ENCODE results near the gene PRDM2.

PRDM2 gene

DNA sequence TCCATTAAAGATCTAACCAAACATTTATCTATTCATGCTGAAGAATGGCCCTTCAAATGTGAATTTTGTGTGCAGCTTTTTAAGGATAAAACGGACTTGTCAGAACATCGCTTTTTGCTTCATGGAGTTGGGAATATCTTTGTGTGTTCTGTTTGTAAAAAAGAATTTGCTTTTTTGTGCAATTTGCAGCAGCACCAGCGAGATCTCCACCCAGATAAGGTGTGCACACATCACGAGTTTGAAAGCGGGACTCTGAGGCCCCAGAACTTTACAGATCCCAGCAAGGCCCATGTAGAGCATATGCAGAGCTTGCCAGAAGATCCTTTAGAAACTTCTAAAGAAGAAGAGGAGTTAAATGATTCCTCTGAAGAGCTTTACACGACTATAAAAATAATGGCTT is 81.2 kb downstream of the PRDM2 start:
- no peak for TF ChIP-seq TARDBP (IDR thresholded peaks at IDR 0.05)
- no peak for TF ChIP-seq CTBP1 (IDR thresholded peaks at IDR 0.05; ENCODE audit: borderline replicate concordance)
- no peak for TF ChIP-seq FOXK2 (IDR thresholded peaks at IDR 0.05)
- no peak for TF ChIP-seq BHLHE40 (IDR thresholded peaks at IDR 0.05; ENCODE audit: borderline replicate concordance)
- no peak for TF ChIP-seq FOXM1 (IDR thresholded peaks at IDR 0.05; ENCODE audit: borderline replicate concordance)
- TF ChIP-seq FOXA1 (IDR thresholded peaks at IDR 0.05): no peak
- no peak for TF ChIP-seq L3MBTL2 (conservative IDR thresholded peaks at IDR 0.05)
- no peak for TF ChIP-seq ELF4 (IDR thresholded peaks at IDR 0.05)
- TF ChIP-seq ARNT (IDR thresholded peaks at IDR 0.05): no peak
- TF ChIP-seq, protein P1, sequence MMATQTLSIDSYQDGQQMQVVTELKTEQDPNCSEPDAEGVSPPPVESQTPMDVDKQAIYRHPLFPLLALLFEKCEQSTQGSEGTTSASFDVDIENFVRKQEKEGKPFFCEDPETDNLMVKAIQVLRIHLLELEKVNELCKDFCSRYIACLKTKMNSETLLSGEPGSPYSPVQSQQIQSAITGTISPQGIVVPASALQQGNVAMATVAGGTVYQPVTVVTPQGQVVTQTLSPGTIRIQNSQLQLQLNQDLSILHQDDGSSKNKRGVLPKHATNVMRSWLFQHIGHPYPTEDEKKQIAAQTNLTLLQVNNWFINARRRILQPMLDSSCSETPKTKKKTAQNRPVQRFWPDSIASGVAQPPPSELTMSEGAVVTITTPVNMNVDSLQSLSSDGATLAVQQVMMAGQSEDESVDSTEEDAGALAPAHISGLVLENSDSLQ (IDR thresholded peaks at IDR 0.05): no peak
- no peak for TF ChIP-seq SUZ12 (IDR thresholded peaks at IDR 0.05)
- TF ChIP-seq HDGF (IDR thresholded peaks at IDR 0.05; ENCODE audit: borderline replicate concordance): no peak
- no peak for TF ChIP-seq NFRKB (IDR thresholded peaks at IDR 0.05)
- no peak for TF ChIP-seq LEF1 (IDR thresholded peaks at IDR 0.05; ENCODE audit: borderline replicate concordance)
- POLR2A ChIA-PET: no interaction called here
- DNase-seq (ENCODE audit: extremely low spot score): no peak
- CTCF ChIA-PET: no interaction called here

DNA sequence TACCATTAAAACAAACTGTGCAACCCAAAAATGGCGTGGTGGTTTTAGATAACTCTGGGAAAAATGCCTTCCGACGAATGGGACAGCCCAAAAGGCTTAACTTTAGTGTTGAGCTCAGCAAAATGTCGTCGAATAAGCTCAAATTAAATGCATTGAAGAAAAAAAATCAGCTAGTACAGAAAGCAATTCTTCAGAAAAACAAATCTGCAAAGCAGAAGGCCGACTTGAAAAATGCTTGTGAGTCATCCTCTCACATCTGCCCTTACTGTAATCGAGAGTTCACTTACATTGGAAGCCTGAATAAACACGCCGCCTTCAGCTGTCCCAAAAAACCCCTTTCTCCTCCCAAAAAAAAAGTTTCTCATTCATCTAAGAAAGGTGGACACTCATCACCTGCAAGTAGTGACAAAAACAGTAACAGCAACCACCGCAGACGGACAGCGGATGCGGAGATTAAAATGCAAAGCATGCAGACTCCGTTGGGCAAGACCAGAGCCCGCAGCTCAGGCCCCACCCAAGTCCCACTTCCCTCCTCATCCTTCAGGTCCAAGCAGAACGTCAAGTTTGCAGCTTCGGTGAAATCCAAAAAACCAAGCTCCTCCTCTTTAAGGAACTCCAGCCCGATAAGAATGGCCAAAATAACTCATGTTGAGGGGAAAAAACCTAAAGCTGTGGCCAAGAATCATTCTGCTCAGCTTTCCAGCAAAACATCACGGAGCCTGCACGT is 82.1 kb downstream of the PRDM2 start:
- POLR2A ChIA-PET: no interaction called here
- CTCF ChIA-PET: interaction anchor here (0.8 kb wide), 1 partner anchor 26 kb away, joined by 5 read pairs; no protein-coding TSS in a partner anchor
- no peak for DNase-seq (ENCODE audit: extremely low spot score)
- TF ChIP-seq HDGF (IDR thresholded peaks at IDR 0.05; ENCODE audit: borderline replicate concordance) (no peak), NFRKB (IDR thresholded peaks at IDR 0.05) (no peak), FOXA1 (IDR thresholded peaks at IDR 0.05) (no peak), ARNT (IDR thresholded peaks at IDR 0.05) (no peak), FOXM1 (IDR thresholded peaks at IDR 0.05; ENCODE audit: borderline replicate concordance) (no peak), LEF1 (IDR thresholded peaks at IDR 0.05; ENCODE audit: borderline replicate concordance) (no peak), FOXK2 (IDR thresholded peaks at IDR 0.05) (no peak), SUZ12 (IDR thresholded peaks at IDR 0.05) (no peak), ZNF384 (IDR thresholded peaks at IDR 0.05) (no peak), TARDBP (IDR thresholded peaks at IDR 0.05) (no peak), L3MBTL2 (conservative IDR thresholded peaks at IDR 0.05) (no peak), CTBP1 (IDR thresholded peaks at IDR 0.05; ENCODE audit: borderline replicate concordance) (no peak), ELF4 (IDR thresholded peaks at IDR 0.05) (no peak), BHLHE40 (IDR thresholded peaks at IDR 0.05; ENCODE audit: borderline replicate concordance) (no peak), SP1 (IDR thresholded peaks at IDR 0.05) (no peak)
- TF ChIP-seq, protein P1 (IDR thresholded peaks at IDR 0.05): no peak

DNA sequence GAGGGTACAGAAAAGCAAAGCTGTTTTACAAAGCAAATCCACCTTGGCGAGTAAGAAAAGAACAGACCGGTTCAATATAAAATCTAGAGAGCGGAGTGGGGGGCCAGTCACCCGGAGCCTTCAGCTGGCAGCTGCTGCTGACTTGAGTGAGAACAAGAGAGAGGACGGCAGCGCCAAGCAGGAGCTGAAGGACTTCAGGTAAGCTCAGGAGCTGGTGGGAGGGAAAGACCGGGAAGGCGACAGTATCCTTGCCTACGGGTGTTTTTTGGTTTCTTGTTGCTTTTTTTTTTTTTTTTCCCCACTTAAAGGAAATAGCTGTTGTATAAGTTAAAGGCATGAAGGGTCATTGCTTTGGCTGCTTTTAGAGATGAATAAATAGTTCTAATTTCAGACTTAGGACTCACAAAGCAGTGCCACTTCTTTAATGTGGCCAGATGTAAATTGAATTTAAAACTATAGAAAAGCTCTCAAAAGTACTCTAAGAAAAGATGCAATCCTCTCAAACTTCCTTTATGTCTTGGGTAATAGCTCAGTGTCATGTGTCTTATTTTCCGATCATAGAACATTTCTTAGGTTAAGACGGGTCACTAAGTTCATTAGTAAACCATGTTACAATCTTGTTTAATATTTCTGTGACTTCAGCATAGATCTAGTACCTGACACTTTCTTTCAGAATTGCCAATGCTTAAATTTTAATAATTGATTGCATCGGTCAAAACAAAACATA is 82.8 kb downstream of the PRDM2 start:
- CTCF ChIA-PET: interaction anchor here (0.8 kb wide), 1 partner anchor 26 kb away, joined by 5 read pairs; no protein-coding TSS in a partner anchor
- POLR2A ChIA-PET: no interaction called here
- DNase-seq (ENCODE audit: extremely low spot score): no peak
- TF ChIP-seq FOXM1 (IDR thresholded peaks at IDR 0.05; ENCODE audit: borderline replicate concordance): no peak
- TF ChIP-seq HDGF (IDR thresholded peaks at IDR 0.05; ENCODE audit: borderline replicate concordance): no peak
- TF ChIP-seq LEF1 (IDR thresholded peaks at IDR 0.05; ENCODE audit: borderline replicate concordance): no peak
- no peak for TF ChIP-seq SUZ12 (IDR thresholded peaks at IDR 0.05)
- no peak for TF ChIP-seq ZNF384 (IDR thresholded peaks at IDR 0.05)
- no peak for TF ChIP-seq FOXK2 (IDR thresholded peaks at IDR 0.05)
- TF ChIP-seq NFRKB (IDR thresholded peaks at IDR 0.05): no peak
- TF ChIP-seq TARDBP (IDR thresholded peaks at IDR 0.05): no peak
- TF ChIP-seq BHLHE40 (IDR thresholded peaks at IDR 0.05; ENCODE audit: borderline replicate concordance): no peak
- no peak for TF ChIP-seq SP1 (IDR thresholded peaks at IDR 0.05)
- TF ChIP-seq, protein P1 (IDR thresholded peaks at IDR 0.05): no peak
- no peak for TF ChIP-seq L3MBTL2 (conservative IDR thresholded peaks at IDR 0.05)
- TF ChIP-seq ARNT (IDR thresholded peaks at IDR 0.05): no peak

DNA sequence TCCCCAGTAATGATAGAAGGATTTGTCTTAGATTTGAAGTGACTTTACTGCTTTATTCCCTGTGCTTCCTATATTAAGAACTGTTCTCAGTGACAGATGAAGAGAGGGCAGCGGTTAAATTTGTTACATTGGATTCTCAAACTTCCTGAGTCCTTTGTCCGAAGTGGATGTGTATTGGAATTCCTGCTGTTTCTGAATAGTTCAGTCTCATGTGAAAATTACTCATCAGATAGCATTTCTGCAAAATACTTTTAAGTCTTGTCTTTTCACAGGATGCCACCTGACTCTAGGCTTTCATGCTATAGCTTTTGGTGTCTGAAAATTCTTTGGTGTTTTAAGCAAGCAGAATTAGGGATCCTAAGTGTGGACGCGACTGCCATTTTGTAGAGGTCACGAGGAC is 83.6 kb downstream of the PRDM2 start:
- CTCF ChIA-PET: interaction anchor here (0.8 kb wide), 1 partner anchor 10 kb away, joined by 3 read pairs; no protein-coding TSS in a partner anchor
- POLR2A ChIA-PET: interaction anchor here (0.6 kb wide), 1 partner anchor 30 kb away, joined by 3 read pairs; no protein-coding TSS in a partner anchor
- no peak for TF ChIP-seq L3MBTL2 (conservative IDR thresholded peaks at IDR 0.05)
- TF ChIP-seq SUZ12 (IDR thresholded peaks at IDR 0.05): no peak
- TF ChIP-seq CTBP1 (IDR thresholded peaks at IDR 0.05; ENCODE audit: borderline replicate concordance): no peak
- no peak for TF ChIP-seq HDGF (IDR thresholded peaks at IDR 0.05; ENCODE audit: borderline replicate concordance)
- no peak for TF ChIP-seq LEF1 (IDR thresholded peaks at IDR 0.05; ENCODE audit: borderline replicate concordance)
- TF ChIP-seq BHLHE40 (IDR thresholded peaks at IDR 0.05; ENCODE audit: borderline replicate concordance): no peak
- TF ChIP-seq ARNT (IDR thresholded peaks at IDR 0.05): no peak
- TF ChIP-seq ELF4 (IDR thresholded peaks at IDR 0.05): no peak
- no peak for TF ChIP-seq FOXM1 (IDR thresholded peaks at IDR 0.05; ENCODE audit: borderline replicate concordance)
- no peak for TF ChIP-seq ZNF384 (IDR thresholded peaks at IDR 0.05)
- TF ChIP-seq NFRKB (IDR thresholded peaks at IDR 0.05): no peak
- TF ChIP-seq TARDBP (IDR thresholded peaks at IDR 0.05): no peak
- no peak for TF ChIP-seq FOXK2 (IDR thresholded peaks at IDR 0.05)
- TF ChIP-seq SP1 (IDR thresholded peaks at IDR 0.05): no peak
- TF ChIP-seq, protein P1 (IDR thresholded peaks at IDR 0.05): no peak
- no peak for TF ChIP-seq FOXA1 (IDR thresholded peaks at IDR 0.05)
- no peak for DNase-seq (ENCODE audit: extremely low spot score)
